NCI-H1694 (cell line): ENCODE data around the gene YAP1.

Source experiments
- DNase-seq: peaks from one replicate; lab custom pipeline; 2025; lab: John Stamatoyannopoulos, UW

YAP1 gene

GRCh38 chr11:102109896-102110760 is at the start of gene YAP1:
YAP1 (plus strand) TSS chr11:102110447; CDS start chr11:102110849, 402 bp downstream.
- no peak for DNase-seq

GRCh38 chr11:102061276-102061675 is 49.0 kb upstream of the YAP1 start:
- no peak for DNase-seq

- DNase-seq, result no peak
Measured at GRCh38 chr11:102062106-102062505, 48.1 kb upstream of the YAP1 start.

- no peak for DNase-seq
Measured at GRCh38 chr11:102064316-102064715, 45.9 kb upstream of the YAP1 start.

- DNase-seq, result no peak
Measured at GRCh38 chr11:102070766-102071165, 39.5 kb upstream of the YAP1 start.

- DNase-seq, result no peak
Measured at GRCh38 chr11:102071497-102072472, 38.5 kb upstream of the YAP1 start.

GRCh38 chr11:102073253-102073652 is 37.0 kb upstream of the YAP1 start:
- no peak for DNase-seq

- no peak for DNase-seq
Measured at GRCh38 chr11:102079625-102080024, 30.6 kb upstream of the YAP1 start.

GRCh38 chr11:102081313-102081712 is 28.9 kb upstream of the YAP1 start:
- DNase-seq, result no peak

GRCh38 chr11:102085864-102086551 is 24.2 kb upstream of the YAP1 start:
- DNase-seq, result no peak

- no peak for DNase-seq
Measured at GRCh38 chr11:102097186-102097585, 13.1 kb upstream of the YAP1 start.

- no peak for DNase-seq
Measured at GRCh38 chr11:102099755-102100154, 10.5 kb upstream of the YAP1 start.

GRCh38 chr11:102108734-102109440 is 1.4 kb upstream of the YAP1 start:
- DNase-seq, result no peak

GRCh38 chr11:102110761-102111010 is 439 bp downstream of the YAP1 start:
- DNase-seq, result no peak

GRCh38 chr11:102111011-102111786 is 952 bp downstream of the YAP1 start:
- DNase-seq, result no peak

- no peak for DNase-seq
Measured at GRCh38 chr11:102111787-102112508, 1.7 kb downstream of the YAP1 start.

- no peak for DNase-seq
Measured at GRCh38 chr11:102112509-102112821, 2.2 kb downstream of the YAP1 start.

GRCh38 chr11:102114032-102114431 is 3.8 kb downstream of the YAP1 start:
- DNase-seq, result no peak

GRCh38 chr11:102115557-102115956 is 5.3 kb downstream of the YAP1 start:
- no peak for DNase-seq

- no peak for DNase-seq
Measured at GRCh38 chr11:102116453-102117205, 6.4 kb downstream of the YAP1 start.
